Ishikawa (cell line): ENCODE results near the gene FIGN.

Experiments
- CEBPB ChIP-seq: IDR thresholded peaks from 2 replicates; pipeline ENCODE4 v1.6.1; 2012
- CREB1 ChIP-seq: IDR thresholded peaks from 2 replicates; pipeline ENCODE4 v1.6.1; 2012; ENCODE audit warnings: low read depth
- EGR1 ChIP-seq: IDR thresholded peaks from 2 replicates; pipeline ENCODE4 v1.6.1; 2012
- EP300 ChIP-seq: IDR thresholded peaks from 2 replicates; pipeline ENCODE4 v1.6.1; 2012; ENCODE audit warnings: borderline replicate concordance
- FOXM1 ChIP-seq: IDR thresholded peaks from 2 replicates; pipeline ENCODE4 v1.6.1; 2012; ENCODE audit warnings: low read depth, borderline replicate concordance
- MAX ChIP-seq: IDR thresholded peaks from 2 replicates; pipeline ENCODE4 v1.6.1; 2012
- NFIC ChIP-seq: IDR thresholded peaks from 2 replicates; pipeline ENCODE4 v1.6.1; 2012
- RAD21 ChIP-seq: IDR thresholded peaks from 2 replicates; pipeline ENCODE4 v1.6.1; 2012; ENCODE audit warnings: low read depth
- TAF1 ChIP-seq: IDR thresholded peaks from 2 replicates; pipeline ENCODE4 v1.6.1; 2012; ENCODE audit warnings: low read depth, mild to moderate bottlenecking
- TCF12 ChIP-seq: IDR thresholded peaks from 2 replicates; pipeline ENCODE4 v1.6.1; 2012; ENCODE audit warnings: low read depth
- TEAD4 ChIP-seq: IDR thresholded peaks from 2 replicates; pipeline ENCODE4 v1.6.1; 2012
- YY1 ChIP-seq: IDR thresholded peaks from 2 replicates; pipeline ENCODE4 v1.6.1; 2012; ENCODE audit warnings: low read depth
- ZBTB7A ChIP-seq: IDR thresholded peaks from 2 replicates; pipeline ENCODE4 v1.6.1; 2012; ENCODE audit warnings: low read depth
- TF ChIP-seq, protein P1 (sequence below): IDR thresholded peaks from 2 replicates; pipeline ENCODE4 v1.6.1; 2012; ENCODE audit warnings: low read depth, mild to moderate bottlenecking
- TF ChIP-seq, protein P2 (sequence below): IDR thresholded peaks from 2 replicates; pipeline ENCODE4 v1.6.1; 2012

The FIGN gene

DNA sequence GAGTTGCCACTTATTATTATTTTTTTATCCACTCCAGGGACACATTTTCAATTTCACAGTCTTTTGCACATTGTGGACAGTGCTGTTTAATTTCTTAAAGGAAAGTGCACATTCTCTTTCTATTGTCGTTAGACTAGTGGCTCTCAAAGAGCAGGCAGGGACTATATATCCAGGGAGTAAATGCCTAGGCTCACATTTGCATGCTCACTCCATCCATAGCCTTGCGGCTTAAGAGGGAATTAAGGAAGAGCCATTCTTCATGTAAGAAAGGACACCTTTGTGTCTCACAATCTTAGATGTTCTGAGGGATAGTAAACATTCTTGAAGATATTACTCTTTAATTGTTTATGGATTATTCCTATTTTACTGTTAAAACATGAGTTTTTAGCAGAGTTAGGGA is 70.8 kb downstream of the FIGN start:
- TF ChIP-seq ZBTB7A, result no peak
- no peak for TF ChIP-seq TEAD4
- TF ChIP-seq NFIC, result no peak
- no peak for TF ChIP-seq CREB1
- no peak for TF ChIP-seq YY1
- no peak for TF ChIP-seq MAX
- no peak for TF ChIP-seq EP300
- no peak for TF ChIP-seq FOXM1
- TF ChIP-seq, protein P1, sequence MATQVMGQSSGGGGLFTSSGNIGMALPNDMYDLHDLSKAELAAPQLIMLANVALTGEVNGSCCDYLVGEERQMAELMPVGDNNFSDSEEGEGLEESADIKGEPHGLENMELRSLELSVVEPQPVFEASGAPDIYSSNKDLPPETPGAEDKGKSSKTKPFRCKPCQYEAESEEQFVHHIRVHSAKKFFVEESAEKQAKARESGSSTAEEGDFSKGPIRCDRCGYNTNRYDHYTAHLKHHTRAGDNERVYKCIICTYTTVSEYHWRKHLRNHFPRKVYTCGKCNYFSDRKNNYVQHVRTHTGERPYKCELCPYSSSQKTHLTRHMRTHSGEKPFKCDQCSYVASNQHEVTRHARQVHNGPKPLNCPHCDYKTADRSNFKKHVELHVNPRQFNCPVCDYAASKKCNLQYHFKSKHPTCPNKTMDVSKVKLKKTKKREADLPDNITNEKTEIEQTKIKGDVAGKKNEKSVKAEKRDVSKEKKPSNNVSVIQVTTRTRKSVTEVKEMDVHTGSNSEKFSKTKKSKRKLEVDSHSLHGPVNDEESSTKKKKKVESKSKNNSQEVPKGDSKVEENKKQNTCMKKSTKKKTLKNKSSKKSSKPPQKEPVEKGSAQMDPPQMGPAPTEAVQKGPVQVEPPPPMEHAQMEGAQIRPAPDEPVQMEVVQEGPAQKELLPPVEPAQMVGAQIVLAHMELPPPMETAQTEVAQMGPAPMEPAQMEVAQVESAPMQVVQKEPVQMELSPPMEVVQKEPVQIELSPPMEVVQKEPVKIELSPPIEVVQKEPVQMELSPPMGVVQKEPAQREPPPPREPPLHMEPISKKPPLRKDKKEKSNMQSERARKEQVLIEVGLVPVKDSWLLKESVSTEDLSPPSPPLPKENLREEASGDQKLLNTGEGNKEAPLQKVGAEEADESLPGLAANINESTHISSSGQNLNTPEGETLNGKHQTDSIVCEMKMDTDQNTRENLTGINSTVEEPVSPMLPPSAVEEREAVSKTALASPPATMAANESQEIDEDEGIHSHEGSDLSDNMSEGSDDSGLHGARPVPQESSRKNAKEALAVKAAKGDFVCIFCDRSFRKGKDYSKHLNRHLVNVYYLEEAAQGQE, result no peak
- TF ChIP-seq RAD21, result no peak
- TF ChIP-seq, protein P2, sequence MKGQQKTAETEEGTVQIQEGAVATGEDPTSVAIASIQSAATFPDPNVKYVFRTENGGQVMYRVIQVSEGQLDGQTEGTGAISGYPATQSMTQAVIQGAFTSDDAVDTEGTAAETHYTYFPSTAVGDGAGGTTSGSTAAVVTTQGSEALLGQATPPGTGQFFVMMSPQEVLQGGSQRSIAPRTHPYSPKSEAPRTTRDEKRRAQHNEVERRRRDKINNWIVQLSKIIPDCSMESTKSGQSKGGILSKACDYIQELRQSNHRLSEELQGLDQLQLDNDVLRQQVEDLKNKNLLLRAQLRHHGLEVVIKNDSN, result no peak
- TF ChIP-seq EGR1, result no peak
- no peak for TF ChIP-seq TCF12
- TF ChIP-seq TAF1, result no peak

- TF ChIP-seq YY1 (no peak), MAX (no peak), CREB1 (no peak), TAF1 (no peak), TCF12 (no peak), FOXM1 (no peak), TEAD4 (no peak), CEBPB (no peak), RAD21 (no peak), EP300 (no peak), ZBTB7A (no peak)
- TF ChIP-seq, protein P2, result no peak
- TF ChIP-seq, protein P1, result no peak
Measured at GRCh38 chr2:163664610-163665009, 71.2 kb downstream of the FIGN start.

DNA sequence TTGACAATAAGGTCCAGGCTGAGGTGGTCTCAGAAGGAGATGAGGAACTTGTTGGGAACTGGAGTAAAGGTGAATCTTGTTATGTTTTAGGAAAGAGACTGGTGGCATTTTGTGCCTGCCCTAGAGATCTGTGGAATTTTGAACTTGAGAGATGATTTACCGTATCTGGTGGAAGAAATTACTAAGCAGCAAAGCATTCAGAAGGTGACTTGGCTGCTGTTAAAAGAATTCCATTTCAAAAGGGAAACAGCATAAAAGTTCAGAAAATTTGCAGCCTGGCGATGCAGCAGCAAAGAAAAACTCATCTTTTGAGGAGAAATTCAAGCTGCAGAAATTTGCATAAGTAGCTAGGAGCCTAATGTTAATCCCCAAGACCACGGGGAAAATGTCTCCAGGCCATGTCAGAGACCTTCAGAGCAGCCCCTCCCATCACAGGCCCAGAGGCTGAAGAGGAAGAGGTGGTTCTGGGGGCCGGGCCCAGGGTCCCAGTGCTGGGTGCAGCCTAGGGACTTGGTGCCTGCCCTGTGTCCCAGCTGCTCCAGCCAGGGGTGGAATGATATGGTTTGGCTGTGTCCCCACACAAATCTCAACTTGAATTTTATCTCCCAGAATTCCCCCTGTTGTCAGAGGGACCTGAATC is 73.5 kb downstream of the FIGN start:
- TF ChIP-seq TEAD4 (no peak), YY1 (no peak), CEBPB (no peak), EP300 (no peak), MAX (no peak), ZBTB7A (no peak), CREB1 (no peak), TCF12 (no peak), FOXM1 (no peak), EGR1 (no peak)
- TF ChIP-seq, protein P2, result no peak
- TF ChIP-seq, protein P1, result no peak
